OCI-LY7 (cell line): ENCODE measurements around the gene C1QC. TPM values are rescaled to one million over a fixed set of nuclear protein-coding genes. Genes with fewer than 3 reads are reported as not detected.

Source experiments
- BruUV-seq: library from RNA; stranded (reverse); fragments of 400-500 nt; replicated peaks from 2 replicates; lab custom pipeline; 2021; lab: Mats Ljungman, UMichigan
- CTCF ChIA-PET: fragments of 300-600 bp; sonication (Branson Sonifier 250); formaldehyde crosslinking; loops from one replicate; lab custom pipeline; 2022; ENCODE audit warnings: antibody characterized with exemption; ENCODE audit not compliant: unreplicated experiment; lab: Charles Lee
- POLR2A ChIA-PET: fragments of 300-600 bp; sonication (Branson Sonifier 250); formaldehyde crosslinking; loops from one replicate; lab custom pipeline; 2022; ENCODE audit warnings: antibody characterized with exemption; lab: Charles Lee
- DNase-seq: peaks from one replicate; pipeline ENCODE4 v3.0.0-alpha.2; 2015; ENCODE audit warnings: low spot score
- H2AFZ ChIP-seq: fragments of 200-600 bp; sonication (generic), shearing (Covaris generic); 2 replicates; pipeline ENCODE4 v1.6.1; 2014; ENCODE audit warnings: mild to moderate bottlenecking, antibody characterized with exemption, low read length, moderate library complexity
- H3K27ac ChIP-seq: fragments of 200-600 bp; sonication (generic); 2 replicates; pipeline ENCODE4 v1.5.1; 2014; ENCODE audit warnings: mixed run types, low read depth, mild to moderate bottlenecking, moderate library complexity, low read length, inconsistent platforms; ENCODE audit not compliant: poor library complexity, severe bottlenecking
- H3K36me3 ChIP-seq: fragments of 200-600 bp; sonication (generic); 2 replicates; pipeline ENCODE4 v1.6.1; 2014; ENCODE audit warnings: mild to moderate bottlenecking, antibody characterized with exemption, low read length, moderate library complexity, mixed read lengths; ENCODE audit not compliant: insufficient read depth
- H3K4me1 ChIP-seq: fragments of 200-600 bp; sonication (generic); 2 replicates; pipeline ENCODE4 v1.5.1; 2014; ENCODE audit warnings: mild to moderate bottlenecking, low read length; ENCODE audit not compliant: insufficient read depth, poor library complexity, severe bottlenecking
- H3K4me2 ChIP-seq: fragments of 200-600 bp; sonication (generic); 2 replicates; pipeline ENCODE4 v1.6.1; 2014; ENCODE audit warnings: mild to moderate bottlenecking, low read length
- H3K4me3 ChIP-seq: fragments of 200-600 bp; sonication (generic); 2 replicates; pipeline ENCODE4 v1.5.1; 2014; ENCODE audit warnings: mild to moderate bottlenecking, low read depth, low read length; ENCODE audit not compliant: poor library complexity, severe bottlenecking
- H3K79me2 ChIP-seq: fragments of 200-600 bp; sonication (generic); 2 replicates; pipeline ENCODE4 v1.6.1; 2016; ENCODE audit warnings: low read depth, mild to moderate bottlenecking, low read length, moderate library complexity, mixed read lengths; ENCODE audit not compliant: insufficient read depth
- H3K9me2 ChIP-seq: fragments of 200-600 bp; sonication (generic); 2 replicates; pipeline ENCODE4 v1.6.1; 2016; ENCODE audit warnings: mild to moderate bottlenecking, low read length, mixed read lengths; ENCODE audit not compliant: insufficient read depth
- H3K9me3 ChIP-seq: fragments of 200-600 bp; sonication (generic); 2 replicates; pipeline ENCODE4 v1.6.1; 2014; ENCODE audit warnings: mild to moderate bottlenecking, mixed run types, low read length, mixed read lengths
- H4K20me1 ChIP-seq: fragments of 200-600 bp; sonication (generic); 2 replicates; pipeline ENCODE4 v1.6.1; 2014; ENCODE audit warnings: mild to moderate bottlenecking, antibody characterized with exemption, low read length, moderate library complexity, mixed read lengths; ENCODE audit not compliant: insufficient read depth
- CTCF ChIP-seq: fragments of 200-600 bp; sonication (generic); conservative IDR thresholded peaks from 2 replicates; pipeline ENCODE4 v1.5.1; 2014; ENCODE audit warnings: mild to moderate bottlenecking, antibody characterized with exemption, low read length, moderate library complexity, mixed read lengths
- EZH2phosphoT487 ChIP-seq: fragments of 200-600 bp; sonication (generic); IDR thresholded peaks from 2 replicates; pipeline ENCODE4 v1.6.1; 2018; ENCODE audit warnings: low read depth, borderline replicate concordance, mild to moderate bottlenecking, mixed run types, antibody characterized with exemption, low read length, moderate library complexity, mixed read lengths
- intact Hi-C: fragments of 100-400 bp; cut with micrococcal nuclease; formaldehyde crosslinking; loops from one replicate; pipeline ENCODE4 v1.10.0; 2022; ENCODE audit not compliant: unreplicated experiment
- total RNA-seq, 2 experiments: library from RNA; depleted of rRNA in 1 of 2; stranded (reverse); fragments of >200 nt in 1 of 2; shearing (Covaris generic) in 1 of 2; gene quantifications; 2 replicates each; pipeline ENCODE4 v1.2.3, GENCODE V29; 2014 to 2022

The C1QC gene
- total RNA-seq, 2 experiments from 2014 or later = not detected

- H3K4me2 ChIP-seq = no peak overlapping the region
- H3K4me1 ChIP-seq = no peaks in the 10 kb centered on the region
- intact Hi-C loops = no loop called here
- H3K9me2 ChIP-seq = no peaks in the 10 kb centered on the region
- TF ChIP-seq EZH2phosphoT487 (no peak), CTCF (no peak)
- H3K36me3 ChIP-seq = no peaks in the 10 kb centered on the region
- BruUV-seq = no TSS peak
- H3K27ac ChIP-seq = no peak overlapping the region
- no peaks in the 10 kb centered on the region for H4K20me1 ChIP-seq
- DNase-seq = no peak
- H2AFZ ChIP-seq = no peak overlapping the region
- H3K9me3 ChIP-seq = no peaks in the 10 kb centered on the region
- POLR2A ChIA-PET = no interaction called here
- H3K4me3 ChIP-seq = no peak overlapping the region
- no peaks in the 10 kb centered on the region for H3K79me2 ChIP-seq
- CTCF ChIA-PET = no interaction called here
These were observed 37.3 kb downstream of the C1QC start for GRCh38 chr1:22680726-22681125.

- DNase-seq = no peak
- no peak overlapping the region for H3K4me3 ChIP-seq
- ChIA-PET POLR2A (no interaction called here), CTCF (no interaction called here)
- no TSS peak for BruUV-seq
- no peak for TF ChIP-seq EZH2phosphoT487
- no peak for TF ChIP-seq CTCF
- H3K36me3 ChIP-seq = no peaks in the 10 kb centered on the region
- no peaks in the 10 kb centered on the region for H4K20me1 ChIP-seq
- no peak overlapping the region for H3K4me2 ChIP-seq
- intact Hi-C loops = no loop called here
- H3K4me1 ChIP-seq = no peaks in the 10 kb centered on the region
- H3K9me3 ChIP-seq = no peaks in the 10 kb centered on the region
- H3K79me2 ChIP-seq = no peaks in the 10 kb centered on the region
- H3K9me2 ChIP-seq = no peaks in the 10 kb centered on the region
- H3K27ac ChIP-seq = no peak overlapping the region
- H2AFZ ChIP-seq = no peak overlapping the region
These were observed 38.3 kb downstream of the C1QC start for GRCh38 chr1:22681556-22682276.

GRCh38 chr1:22683547-22683946 is 40.1 kb downstream of the C1QC start:
- H4K20me1 ChIP-seq = no peaks in the 10 kb centered on the region
- ChIA-PET CTCF (no interaction called here), POLR2A (no interaction called here)
- no peak overlapping the region for H3K4me3 ChIP-seq
- no TSS peak for BruUV-seq
- no peaks in the 10 kb centered on the region for H3K36me3 ChIP-seq
- H3K27ac ChIP-seq = no peak overlapping the region
- H3K9me2 ChIP-seq = no peaks in the 10 kb centered on the region
- TF ChIP-seq CTCF (no peak), EZH2phosphoT487 (no peak)
- H3K9me3 ChIP-seq = no peaks in the 10 kb centered on the region
- no peaks in the 10 kb centered on the region for H3K4me1 ChIP-seq
- no peaks in the 10 kb centered on the region for H3K79me2 ChIP-seq
- H3K4me2 ChIP-seq = no peak overlapping the region
- intact Hi-C loops = no loop called here
- DNase-seq = no peak
- no peak overlapping the region for H2AFZ ChIP-seq
